ENCODE data around the gene VAMP8.
"Not testable (repeated sequence)": the region's sequence is repeated elsewhere in the genome, so short reads cannot be mapped to it uniquely, and the experiment has no call there.

The VAMP8 gene

DNA sequence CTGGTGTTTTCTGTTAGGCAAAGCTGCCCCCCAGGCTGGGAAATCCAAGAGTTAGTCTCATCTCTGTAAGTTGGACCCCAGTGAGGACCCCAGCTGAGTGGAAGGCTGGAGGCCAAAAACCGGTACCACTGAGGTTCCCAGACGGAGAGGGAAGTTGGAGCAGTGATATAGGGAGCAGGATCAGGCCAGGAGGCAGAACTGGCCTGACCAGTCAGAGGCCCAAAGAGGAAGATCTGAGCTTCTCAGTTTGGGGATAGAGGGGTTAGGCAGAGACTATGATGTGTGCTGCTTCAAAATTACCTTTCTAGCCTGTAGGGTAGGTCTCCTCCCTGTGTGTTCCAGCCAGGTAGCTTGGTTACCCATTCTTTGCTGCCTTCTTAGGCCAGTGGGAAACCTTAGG lies 13.6 kb downstream of the VAMP8 start (continued):
- TF ChIP-seq, protein P1, sequence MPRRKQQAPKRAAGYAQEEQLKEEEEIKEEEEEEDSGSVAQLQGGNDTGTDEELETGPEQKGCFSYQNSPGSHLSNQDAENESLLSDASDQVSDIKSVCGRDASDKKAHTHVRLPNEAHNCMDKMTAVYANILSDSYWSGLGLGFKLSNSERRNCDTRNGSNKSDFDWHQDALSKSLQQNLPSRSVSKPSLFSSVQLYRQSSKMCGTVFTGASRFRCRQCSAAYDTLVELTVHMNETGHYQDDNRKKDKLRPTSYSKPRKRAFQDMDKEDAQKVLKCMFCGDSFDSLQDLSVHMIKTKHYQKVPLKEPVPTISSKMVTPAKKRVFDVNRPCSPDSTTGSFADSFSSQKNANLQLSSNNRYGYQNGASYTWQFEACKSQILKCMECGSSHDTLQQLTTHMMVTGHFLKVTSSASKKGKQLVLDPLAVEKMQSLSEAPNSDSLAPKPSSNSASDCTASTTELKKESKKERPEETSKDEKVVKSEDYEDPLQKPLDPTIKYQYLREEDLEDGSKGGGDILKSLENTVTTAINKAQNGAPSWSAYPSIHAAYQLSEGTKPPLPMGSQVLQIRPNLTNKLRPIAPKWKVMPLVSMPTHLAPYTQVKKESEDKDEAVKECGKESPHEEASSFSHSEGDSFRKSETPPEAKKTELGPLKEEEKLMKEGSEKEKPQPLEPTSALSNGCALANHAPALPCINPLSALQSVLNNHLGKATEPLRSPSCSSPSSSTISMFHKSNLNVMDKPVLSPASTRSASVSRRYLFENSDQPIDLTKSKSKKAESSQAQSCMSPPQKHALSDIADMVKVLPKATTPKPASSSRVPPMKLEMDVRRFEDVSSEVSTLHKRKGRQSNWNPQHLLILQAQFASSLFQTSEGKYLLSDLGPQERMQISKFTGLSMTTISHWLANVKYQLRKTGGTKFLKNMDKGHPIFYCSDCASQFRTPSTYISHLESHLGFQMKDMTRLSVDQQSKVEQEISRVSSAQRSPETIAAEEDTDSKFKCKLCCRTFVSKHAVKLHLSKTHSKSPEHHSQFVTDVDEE (CRISPR knock-in tag; IDR thresholded peaks at IDR 0.05), result no peak

DNA sequence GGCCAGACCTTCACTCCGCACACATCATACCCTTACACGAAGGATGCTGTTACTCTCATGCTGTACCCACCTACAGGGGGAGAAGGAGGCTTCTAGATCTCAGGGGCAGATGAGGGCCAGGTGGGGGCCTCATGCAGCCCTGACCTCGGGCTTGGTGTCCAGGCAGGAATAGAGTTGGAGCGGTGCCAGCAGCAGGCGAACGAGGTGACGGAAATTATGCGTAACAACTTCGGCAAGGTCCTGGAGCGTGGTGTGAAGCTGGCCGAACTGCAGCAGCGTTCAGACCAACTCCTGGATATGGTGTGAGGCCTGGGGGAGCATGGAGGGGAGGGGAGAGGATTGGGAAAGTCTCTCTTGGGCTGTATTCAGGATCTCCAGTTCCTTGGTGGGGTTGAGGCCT lies 14.2 kb downstream of the VAMP8 start:
- TF ChIP-seq, protein P1 (CRISPR knock-in tag; IDR thresholded peaks at IDR 0.05), result no peak
- TF ChIP-seq OSR1 (CRISPR knock-in tag; IDR thresholded peaks at IDR 0.05) (no peak), SNAI2 (CRISPR knock-in tag; IDR thresholded peaks at IDR 0.05) (no peak), ZNF8 (CRISPR knock-in tag; IDR thresholded peaks at IDR 0.05) (no peak), PPARA (CRISPR knock-in tag; IDR thresholded peaks at IDR 0.05; ENCODE audit: borderline replicate concordance) (no peak), CSDC2 (CRISPR knock-in tag; IDR thresholded peaks at IDR 0.05) (no peak), ZFP30 (CRISPR knock-in tag; IDR thresholded peaks at IDR 0.05) (no peak)
- TF ChIP-seq, protein P2, sequence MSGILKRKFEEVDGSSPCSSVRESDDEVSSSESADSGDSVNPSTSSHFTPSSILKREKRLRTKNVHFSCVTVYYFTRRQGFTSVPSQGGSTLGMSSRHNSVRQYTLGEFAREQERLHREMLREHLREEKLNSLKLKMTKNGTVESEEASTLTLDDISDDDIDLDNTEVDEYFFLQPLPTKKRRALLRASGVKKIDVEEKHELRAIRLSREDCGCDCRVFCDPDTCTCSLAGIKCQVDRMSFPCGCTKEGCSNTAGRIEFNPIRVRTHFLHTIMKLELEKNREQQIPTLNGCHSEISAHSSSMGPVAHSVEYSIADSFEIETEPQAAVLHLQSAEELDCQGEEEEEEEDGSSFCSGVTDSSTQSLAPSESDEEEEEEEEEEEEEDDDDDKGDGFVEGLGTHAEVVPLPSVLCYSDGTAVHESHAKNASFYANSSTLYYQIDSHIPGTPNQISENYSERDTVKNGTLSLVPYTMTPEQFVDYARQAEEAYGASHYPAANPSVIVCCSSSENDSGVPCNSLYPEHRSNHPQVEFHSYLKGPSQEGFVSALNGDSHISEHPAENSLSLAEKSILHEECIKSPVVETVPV (CRISPR knock-in tag; IDR thresholded peaks at IDR 0.05), result no peak
- no peak for ATAC-seq

DNA sequence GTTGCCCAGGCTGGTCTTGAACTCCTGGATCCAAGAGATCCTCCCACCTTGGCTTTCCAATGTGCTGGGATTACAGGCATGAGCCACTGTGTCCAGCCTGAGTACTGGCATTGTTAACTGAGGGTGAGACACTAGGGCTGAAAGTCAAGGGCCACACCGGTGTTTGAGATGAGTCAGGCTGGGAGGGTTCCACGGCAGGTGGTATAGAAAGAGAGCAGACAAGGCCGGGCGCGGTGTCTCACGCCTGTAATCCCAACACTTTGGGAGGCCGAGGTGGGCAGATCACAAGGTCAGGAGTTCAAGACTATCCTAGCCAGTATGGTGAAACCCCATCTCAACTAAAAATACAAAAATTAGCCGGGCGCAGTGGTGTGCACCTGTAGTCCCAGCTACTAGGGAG lies 14.9 kb downstream of the VAMP8 start:
- not testable (repeated sequence) for ATAC-seq

DNA sequence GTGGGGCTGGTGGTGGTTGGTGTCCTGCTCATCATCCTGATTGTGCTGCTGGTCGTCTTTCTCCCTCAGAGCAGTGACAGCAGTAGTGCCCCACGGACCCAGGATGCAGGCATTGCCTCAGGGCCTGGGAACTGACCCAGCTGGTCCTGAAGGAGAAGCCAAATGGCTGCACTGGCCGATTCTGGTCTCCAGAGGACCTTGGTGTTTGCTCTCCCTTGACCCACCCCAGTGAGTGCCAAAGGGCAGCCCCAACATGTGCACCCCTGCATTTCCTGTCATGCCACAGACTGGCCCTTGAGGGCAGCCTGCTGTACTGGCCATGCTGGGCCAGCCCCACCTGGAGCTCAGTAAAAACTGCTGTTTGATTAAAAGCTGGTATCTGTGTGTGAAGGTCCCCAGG lies 15.6 kb downstream of the VAMP8 start:
- no peak for ATAC-seq
- TF ChIP-seq, protein P1 (CRISPR knock-in tag; IDR thresholded peaks at IDR 0.05), result no peak
- TF ChIP-seq ZNF8 (CRISPR knock-in tag; IDR thresholded peaks at IDR 0.05), result no peak
- no peak for TF ChIP-seq ISL1 (CRISPR knock-in tag; IDR thresholded peaks at IDR 0.05)
- TF ChIP-seq ZNF565 (CRISPR knock-in tag; conservative IDR thresholded peaks at IDR 0.05; ENCODE audit: low read depth), result no peak
- no peak for TF ChIP-seq BACH2 (CRISPR knock-in tag; IDR thresholded peaks at IDR 0.05; ENCODE audit: borderline replicate concordance)
- TF ChIP-seq, protein P3, sequence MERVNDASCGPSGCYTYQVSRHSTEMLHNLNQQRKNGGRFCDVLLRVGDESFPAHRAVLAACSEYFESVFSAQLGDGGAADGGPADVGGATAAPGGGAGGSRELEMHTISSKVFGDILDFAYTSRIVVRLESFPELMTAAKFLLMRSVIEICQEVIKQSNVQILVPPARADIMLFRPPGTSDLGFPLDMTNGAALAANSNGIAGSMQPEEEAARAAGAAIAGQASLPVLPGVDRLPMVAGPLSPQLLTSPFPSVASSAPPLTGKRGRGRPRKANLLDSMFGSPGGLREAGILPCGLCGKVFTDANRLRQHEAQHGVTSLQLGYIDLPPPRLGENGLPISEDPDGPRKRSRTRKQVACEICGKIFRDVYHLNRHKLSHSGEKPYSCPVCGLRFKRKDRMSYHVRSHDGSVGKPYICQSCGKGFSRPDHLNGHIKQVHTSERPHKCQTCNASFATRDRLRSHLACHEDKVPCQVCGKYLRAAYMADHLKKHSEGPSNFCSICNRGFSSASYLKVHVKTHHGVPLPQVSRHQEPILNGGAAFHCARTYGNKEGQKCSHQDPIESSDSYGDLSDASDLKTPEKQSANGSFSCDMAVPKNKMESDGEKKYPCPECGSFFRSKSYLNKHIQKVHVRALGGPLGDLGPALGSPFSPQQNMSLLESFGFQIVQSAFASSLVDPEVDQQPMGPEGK (CRISPR knock-in tag; IDR thresholded peaks at IDR 0.05; ENCODE audit: borderline replicate concordance), result no peak
- TF ChIP-seq, protein P4, sequence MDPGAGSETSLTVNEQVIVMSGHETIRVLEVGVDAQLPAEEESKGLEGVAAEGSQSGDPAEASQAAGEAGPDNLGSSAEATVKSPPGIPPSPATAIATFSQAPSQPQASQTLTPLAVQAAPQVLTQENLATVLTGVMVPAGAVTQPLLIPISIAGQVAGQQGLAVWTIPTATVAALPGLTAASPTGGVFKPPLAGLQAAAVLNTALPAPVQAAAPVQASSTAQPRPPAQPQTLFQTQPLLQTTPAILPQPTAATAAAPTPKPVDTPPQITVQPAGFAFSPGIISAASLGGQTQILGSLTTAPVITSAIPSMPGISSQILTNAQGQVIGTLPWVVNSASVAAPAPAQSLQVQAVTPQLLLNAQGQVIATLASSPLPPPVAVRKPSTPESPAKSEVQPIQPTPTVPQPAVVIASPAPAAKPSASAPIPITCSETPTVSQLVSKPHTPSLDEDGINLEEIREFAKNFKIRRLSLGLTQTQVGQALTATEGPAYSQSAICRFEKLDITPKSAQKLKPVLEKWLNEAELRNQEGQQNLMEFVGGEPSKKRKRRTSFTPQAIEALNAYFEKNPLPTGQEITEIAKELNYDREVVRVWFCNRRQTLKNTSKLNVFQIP (CRISPR knock-in tag; IDR thresholded peaks at IDR 0.05; ENCODE audit: borderline replicate concordance, low read depth), result no peak
- TF ChIP-seq TCF4 (CRISPR knock-in tag; IDR thresholded peaks at IDR 0.05; ENCODE audit: borderline replicate concordance), result no peak
- no peak for TF ChIP-seq OSR1 (CRISPR knock-in tag; IDR thresholded peaks at IDR 0.05)
- TF ChIP-seq, protein P5, sequence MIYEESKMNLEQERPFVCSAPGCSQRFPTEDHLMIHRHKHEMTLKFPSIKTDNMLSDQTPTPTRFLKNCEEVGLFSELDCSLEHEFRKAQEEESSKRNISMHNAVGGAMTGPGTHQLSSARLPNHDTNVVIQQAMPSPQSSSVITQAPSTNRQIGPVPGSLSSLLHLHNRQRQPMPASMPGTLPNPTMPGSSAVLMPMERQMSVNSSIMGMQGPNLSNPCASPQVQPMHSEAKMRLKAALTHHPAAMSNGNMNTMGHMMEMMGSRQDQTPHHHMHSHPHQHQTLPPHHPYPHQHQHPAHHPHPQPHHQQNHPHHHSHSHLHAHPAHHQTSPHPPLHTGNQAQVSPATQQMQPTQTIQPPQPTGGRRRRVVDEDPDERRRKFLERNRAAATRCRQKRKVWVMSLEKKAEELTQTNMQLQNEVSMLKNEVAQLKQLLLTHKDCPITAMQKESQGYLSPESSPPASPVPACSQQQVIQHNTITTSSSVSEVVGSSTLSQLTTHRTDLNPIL (CRISPR knock-in tag; IDR thresholded peaks at IDR 0.05; ENCODE audit: low read depth), result no peak
- TF ChIP-seq ZFP3 (CRISPR knock-in tag; IDR thresholded peaks at IDR 0.05), result no peak
- TF ChIP-seq TOX (CRISPR knock-in tag; IDR thresholded peaks at IDR 0.05; ENCODE audit: borderline replicate concordance), result no peak
- TF ChIP-seq, protein P2 (CRISPR knock-in tag; IDR thresholded peaks at IDR 0.05), result no peak
- no peak for TF ChIP-seq GLIS3 (CRISPR knock-in tag; IDR thresholded peaks at IDR 0.05)
- no peak for TF ChIP-seq ZNF70 (CRISPR knock-in tag; IDR thresholded peaks at IDR 0.05)
- no peak for TF ChIP-seq ZFP30 (CRISPR knock-in tag; IDR thresholded peaks at IDR 0.05)

All from SK-N-SH treated with all-trans-retinoic acid at 6 μM for 48 hours (cell line).